IMR-90 (cell line): ENCODE data around the gene SGK1.

Experiments
- BHLHE40 ChIP-seq: fragments of 150-350 bp; IDR thresholded peaks from 2 replicates; pipeline ENCODE4 v1.6.1; 2016; ENCODE audit warnings: mild to moderate bottlenecking, low read depth, low read length
- CEBPB ChIP-seq: IDR thresholded peaks from 2 replicates; pipeline ENCODE4 v1.6.1; 2012; ENCODE audit warnings: low read depth, low read length, improper control_type of control experiment
- CTCF ChIP-seq: conservative IDR thresholded peaks from 2 replicates; pipeline ENCODE4 v1.5.1; 2012; ENCODE audit warnings: mild to moderate bottlenecking, low read depth, low read length, improper control_type of control experiment
- FOS ChIP-seq: fragments of 150-350 bp; IDR thresholded peaks from 2 replicates; pipeline ENCODE4 v1.6.1; 2016; ENCODE audit warnings: low read depth, low read length
- MAZ ChIP-seq: IDR thresholded peaks from 2 replicates; pipeline ENCODE4 v1.6.1; 2012; ENCODE audit warnings: low read depth, mild to moderate bottlenecking, low read length, improper control_type of control experiment, moderate library complexity, borderline replicate concordance
- MXI1 ChIP-seq: IDR thresholded peaks from 2 replicates; pipeline ENCODE4 v1.6.1; 2012; ENCODE audit warnings: low read depth, mild to moderate bottlenecking, low read length, moderate library complexity, borderline replicate concordance
- NFE2L2 ChIP-seq: fragments of 150-350 bp; IDR thresholded peaks from 2 replicates; pipeline ENCODE4 v1.6.1; 2016; ENCODE audit warnings: low read depth, mild to moderate bottlenecking, low read length
- POLR2A ChIP-seq: IDR thresholded peaks from 2 replicates; pipeline ENCODE4 v1.6.1; 2012; ENCODE audit warnings: mild to moderate bottlenecking, low read depth, low read length
- RAD21 ChIP-seq: IDR thresholded peaks from 2 replicates; pipeline ENCODE4 v1.6.1; 2012; ENCODE audit warnings: low read length, improper control_type of control experiment
- RCOR1 ChIP-seq: IDR thresholded peaks from 2 replicates; pipeline ENCODE4 v1.6.1; 2012; ENCODE audit warnings: mild to moderate bottlenecking, low read length, improper control_type of control experiment; ENCODE audit not compliant: insufficient replicate concordance
- RFX5 ChIP-seq: IDR thresholded peaks from 2 replicates; pipeline ENCODE4 v1.8.0; 2012; ENCODE audit warnings: low read depth, mild to moderate bottlenecking, low read length, moderate library complexity
- USF2 ChIP-seq: fragments of 150-350 bp; IDR thresholded peaks from 2 replicates; pipeline ENCODE4 v1.6.1; 2017; ENCODE audit warnings: mild to moderate bottlenecking, antibody characterized with exemption, low read length, low read depth

- TF ChIP-seq USF2: no peak
- TF ChIP-seq RAD21: no peak
- TF ChIP-seq NFE2L2: no peak
- TF ChIP-seq CTCF: no peak
- no peak for TF ChIP-seq BHLHE40
- TF ChIP-seq POLR2A: no peak
- no peak for TF ChIP-seq FOS
- TF ChIP-seq MAZ: no peak
- no peak for TF ChIP-seq CEBPB
- TF ChIP-seq MXI1: no peak
- no peak for TF ChIP-seq RFX5
- no peak for TF ChIP-seq RCOR1
Observed at GRCh38 chr6:134177236-134177635, 140.7 kb downstream of the SGK1 start.
